ENCODE data around the gene PRR19.

Gene PRR19

DNA sequence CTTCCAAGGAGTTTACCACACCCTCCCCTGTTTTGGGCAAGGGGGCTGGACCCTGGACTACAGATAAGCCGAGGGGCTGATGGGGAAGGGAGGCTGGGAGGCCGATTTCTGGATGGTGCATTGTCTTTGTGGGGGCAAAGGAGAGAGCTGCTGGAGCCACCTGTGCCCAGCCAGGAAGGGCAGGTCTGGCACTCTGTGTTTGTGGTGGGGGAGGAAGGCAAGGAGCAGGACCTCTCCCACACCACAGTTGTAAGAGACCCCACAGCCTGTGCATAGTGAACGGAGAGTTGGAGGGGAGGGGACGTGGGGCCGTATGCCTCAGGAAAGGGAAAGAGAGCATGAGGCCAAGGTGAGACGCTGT is 16.0 kb upstream of the PRR19 start:
- peak overlapping the region; percentile 29 for H3K4me3 ChIP-seq (ENCODE audit: low read depth, low read length)
- DNase-seq (ENCODE audit: low read depth): no peak
- TF ChIP-seq, protein P1, sequence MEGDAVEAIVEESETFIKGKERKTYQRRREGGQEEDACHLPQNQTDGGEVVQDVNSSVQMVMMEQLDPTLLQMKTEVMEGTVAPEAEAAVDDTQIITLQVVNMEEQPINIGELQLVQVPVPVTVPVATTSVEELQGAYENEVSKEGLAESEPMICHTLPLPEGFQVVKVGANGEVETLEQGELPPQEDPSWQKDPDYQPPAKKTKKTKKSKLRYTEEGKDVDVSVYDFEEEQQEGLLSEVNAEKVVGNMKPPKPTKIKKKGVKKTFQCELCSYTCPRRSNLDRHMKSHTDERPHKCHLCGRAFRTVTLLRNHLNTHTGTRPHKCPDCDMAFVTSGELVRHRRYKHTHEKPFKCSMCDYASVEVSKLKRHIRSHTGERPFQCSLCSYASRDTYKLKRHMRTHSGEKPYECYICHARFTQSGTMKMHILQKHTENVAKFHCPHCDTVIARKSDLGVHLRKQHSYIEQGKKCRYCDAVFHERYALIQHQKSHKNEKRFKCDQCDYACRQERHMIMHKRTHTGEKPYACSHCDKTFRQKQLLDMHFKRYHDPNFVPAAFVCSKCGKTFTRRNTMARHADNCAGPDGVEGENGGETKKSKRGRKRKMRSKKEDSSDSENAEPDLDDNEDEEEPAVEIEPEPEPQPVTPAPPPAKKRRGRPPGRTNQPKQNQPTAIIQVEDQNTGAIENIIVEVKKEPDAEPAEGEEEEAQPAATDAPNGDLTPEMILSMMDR (conservative IDR thresholded peaks at IDR 0.05; ENCODE audit: low read depth, low read length): no peak

DNA sequence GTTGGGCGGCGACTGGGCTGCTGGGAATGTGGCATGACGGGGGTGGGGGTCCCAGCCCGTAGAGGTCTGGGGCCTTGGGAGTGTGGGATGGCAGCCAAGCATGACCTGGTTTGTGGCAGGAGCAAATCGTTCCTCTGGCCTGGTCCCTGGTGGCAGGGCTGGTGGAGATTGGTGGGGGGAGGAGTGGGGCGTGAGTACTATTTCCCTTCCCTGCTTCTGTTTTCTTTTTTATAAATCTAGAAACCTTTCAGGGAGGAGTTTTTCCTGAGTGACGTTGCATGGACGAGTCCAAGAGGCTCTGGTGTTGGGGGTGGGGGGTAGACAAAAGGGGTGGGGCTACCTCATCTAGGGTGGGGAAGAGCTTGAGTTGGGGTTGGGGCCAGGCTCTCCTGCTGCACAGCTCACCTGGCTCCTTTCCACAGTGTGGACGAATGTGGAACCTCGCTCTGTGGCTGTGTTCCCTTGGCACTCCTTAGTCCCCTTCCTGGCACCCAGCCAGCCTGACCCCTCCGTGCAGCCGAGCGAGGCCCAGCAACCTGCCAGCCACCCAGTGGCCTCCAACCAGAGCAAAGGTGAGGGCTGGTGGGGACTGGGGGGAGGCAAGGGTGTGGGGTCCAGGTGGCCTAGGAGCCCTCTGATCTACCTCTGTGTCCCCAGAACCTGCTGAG is 15.4 kb upstream of the PRR19 start:
- DNase-seq (ENCODE audit: low read depth): peak; percentile 65
- H3K4me3 ChIP-seq (ENCODE audit: low read depth, low read length): peak overlapping the region; percentile 29

DNA sequence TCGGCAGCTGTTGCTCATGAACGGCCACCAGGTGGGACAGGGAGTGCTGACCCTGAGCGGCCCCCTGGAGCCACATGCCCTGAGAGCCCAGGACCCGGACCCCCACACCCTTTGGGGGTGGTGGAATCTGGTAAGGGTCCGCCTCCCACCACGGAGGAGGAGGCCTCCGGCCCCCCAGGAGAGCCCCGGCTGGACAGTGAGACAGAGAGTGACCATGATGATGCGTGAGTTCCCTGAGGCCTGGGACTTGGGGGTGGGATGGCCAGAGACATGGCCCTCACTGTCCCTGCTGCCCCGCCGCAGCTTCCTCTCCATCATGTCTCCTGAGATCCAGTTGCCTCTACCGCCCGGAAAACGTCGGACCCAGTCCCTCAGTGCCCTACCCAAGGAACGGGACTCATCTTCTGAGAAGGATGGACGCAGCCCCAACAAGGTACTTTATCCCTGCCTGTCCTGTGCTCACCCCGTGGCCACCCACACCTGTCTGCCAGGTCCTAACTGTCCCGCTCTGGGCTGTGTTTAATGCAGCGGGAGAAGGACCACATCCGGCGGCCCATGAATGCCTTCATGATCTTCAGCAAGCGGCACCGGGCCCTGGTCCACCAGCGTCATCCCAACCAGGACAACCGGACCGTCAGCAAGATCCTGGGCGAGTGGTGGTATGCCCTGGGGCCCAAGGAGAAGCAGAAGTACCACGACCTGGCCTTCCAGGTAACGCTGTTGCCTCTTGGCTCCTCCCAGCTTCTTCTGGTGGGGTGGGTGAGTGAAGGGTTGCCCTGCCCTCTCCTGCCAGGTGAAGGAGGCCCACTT is 14.7 kb upstream of the PRR19 start:
- DNase-seq (ENCODE audit: low read depth): no peak
- H3K4me3 ChIP-seq (ENCODE audit: low read depth, low read length): no peak overlapping the region
- TF ChIP-seq, protein P1 (conservative IDR thresholded peaks at IDR 0.05; ENCODE audit: low read depth, low read length): no peak

More for the DNA sequence above, 15.4 kb upstream of the PRR19 start:
- TF ChIP-seq, protein P1 (conservative IDR thresholded peaks at IDR 0.05; ENCODE audit: low read depth, low read length): no peak

DNA sequence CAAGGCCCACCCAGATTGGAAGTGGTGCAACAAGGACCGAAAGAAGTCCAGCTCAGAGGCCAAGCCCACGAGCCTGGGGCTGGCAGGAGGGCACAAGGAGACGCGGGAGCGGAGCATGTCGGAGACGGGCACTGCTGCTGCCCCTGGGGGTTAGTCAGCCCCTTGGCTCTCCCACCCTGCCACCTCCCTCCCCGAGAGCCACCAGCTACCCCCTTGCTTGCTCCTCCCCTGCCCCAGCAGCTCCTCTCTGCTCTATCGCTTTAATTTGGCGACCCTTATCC is 14.2 kb upstream of the PRR19 start:
- H3K4me3 ChIP-seq (ENCODE audit: low read depth, low read length): no peak overlapping the region
- TF ChIP-seq, protein P1 (conservative IDR thresholded peaks at IDR 0.05; ENCODE audit: low read depth, low read length): no peak
- DNase-seq (ENCODE audit: low read depth): no peak

DNA sequence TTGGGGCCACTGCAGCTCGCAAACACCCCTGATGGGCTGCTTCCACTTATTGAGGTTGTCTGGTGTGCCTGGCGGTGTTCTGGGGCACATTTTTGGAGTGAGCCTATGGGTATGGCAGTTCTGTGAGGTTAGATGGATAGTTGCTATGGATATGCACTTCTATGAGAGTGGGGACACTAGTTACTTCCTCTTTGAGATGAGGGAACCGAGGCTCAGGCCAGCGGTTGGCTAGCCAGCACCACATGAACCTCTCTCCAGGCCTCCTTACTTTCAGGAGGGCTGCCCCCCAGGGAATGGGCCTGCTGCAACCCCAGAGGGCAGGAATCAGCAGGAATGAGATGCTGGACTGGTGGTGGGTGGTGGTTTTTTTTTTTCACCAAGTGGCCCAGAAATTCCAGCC is 13.5 kb upstream of the PRR19 start:
- TF ChIP-seq, protein P1 (conservative IDR thresholded peaks at IDR 0.05; ENCODE audit: low read depth, low read length): no peak
- no peak overlapping the region for H3K4me3 ChIP-seq (ENCODE audit: low read depth, low read length)
- DNase-seq (ENCODE audit: low read depth): no peak

DNA sequence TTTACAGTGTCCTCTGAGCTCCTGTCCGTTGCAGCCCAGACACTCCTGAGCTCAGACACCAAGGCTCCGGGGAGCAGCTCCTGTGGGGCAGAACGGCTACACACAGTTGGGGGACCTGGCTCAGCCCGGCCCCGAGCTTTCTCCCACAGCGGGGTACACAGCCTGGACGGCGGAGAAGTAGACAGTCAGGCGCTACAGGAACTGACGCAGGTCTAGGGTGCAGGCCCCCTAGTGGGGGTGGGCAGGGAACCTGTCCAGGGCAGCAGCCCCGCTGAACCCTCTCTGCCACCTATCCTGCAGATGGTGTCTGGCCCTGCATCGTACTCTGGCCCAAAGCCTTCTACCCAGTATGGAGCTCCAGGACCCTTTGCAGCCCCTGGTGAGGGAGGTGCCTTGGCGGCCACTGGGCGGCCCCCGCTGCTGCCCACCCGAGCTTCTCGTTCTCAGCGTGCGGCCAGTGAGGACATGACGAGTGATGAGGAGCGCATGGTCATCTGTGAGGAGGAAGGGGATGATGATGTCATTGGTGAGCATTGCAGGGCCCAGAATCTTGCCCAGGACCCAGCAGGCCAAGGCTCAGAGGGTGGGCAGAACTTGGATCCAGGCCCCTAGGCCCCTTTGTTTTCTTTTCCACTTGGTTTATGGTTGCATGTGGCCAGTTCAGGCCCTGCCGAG is 12.9 kb upstream of the PRR19 start:
- H3K4me3 ChIP-seq (ENCODE audit: low read depth, low read length): no peak overlapping the region
- TF ChIP-seq, protein P1 (conservative IDR thresholded peaks at IDR 0.05; ENCODE audit: low read depth, low read length): peak; percentile 9
- no peak for DNase-seq (ENCODE audit: low read depth)

All from choroid plexus epithelial cell (primary cell).